ENCODE data around the gene MCF2L.
A peak's percentile ranks its signal among the peaks of the same experiment; 100 is the strongest.
"Not testable (repeated sequence)": the region's sequence is repeated elsewhere in the genome, so short reads cannot be mapped to it uniquely, and the experiment has no call there.

MCF2L gene

GRCh38 chr13:113021811-113022210 lies 52.8 kb downstream of the MCF2L start:
- peaks cover 2% of the 10 kb centered on the region for H3K27me3 Mint-ChIP-seq
- H3K4me3 Mint-ChIP-seq, result no peak overlapping the region
- peaks cover 6% of the 10 kb centered on the region for H3K4me1 Mint-ChIP-seq
- H3K36me3 Mint-ChIP-seq, result peaks cover 4% of the 10 kb centered on the region
- no peak overlapping the region for H3K27ac Mint-ChIP-seq
- DNase-seq (ENCODE audit: low spot score in 2 of 2) (no peak), ATAC-seq (ENCODE audit: low read depth) (no peak)
- H3K9me3 Mint-ChIP-seq, result peaks cover 2% of the 10 kb centered on the region

GRCh38 chr13:113022391-113022744 lies 53.4 kb downstream of the MCF2L start:
- DNase-seq (ENCODE audit: low spot score in 2 of 2) (no peak), ATAC-seq (ENCODE audit: low read depth) (no peak)
- no peak overlapping the region for H3K27ac Mint-ChIP-seq
- H3K27me3 Mint-ChIP-seq, result peaks cover 2% of the 10 kb centered on the region
- peaks cover 6% of the 10 kb centered on the region for H3K4me1 Mint-ChIP-seq
- peaks cover 2% of the 10 kb centered on the region for H3K9me3 Mint-ChIP-seq
- H3K4me3 Mint-ChIP-seq, result no peak overlapping the region
- H3K36me3 Mint-ChIP-seq, result peaks cover 4% of the 10 kb centered on the region

- no peak for DNase-seq (ENCODE audit: low spot score in 2 of 2)
- H3K4me3 Mint-ChIP-seq, result no peak overlapping the region
- H3K27ac Mint-ChIP-seq, result no peak overlapping the region
- peaks cover under 1% of the 10 kb centered on the region for H3K27me3 Mint-ChIP-seq
- peaks cover 6% of the 10 kb centered on the region for H3K4me1 Mint-ChIP-seq
- peaks cover 2% of the 10 kb centered on the region for H3K36me3 Mint-ChIP-seq
- ATAC-seq (ENCODE audit: low read depth), result no peak
- peaks cover 2% of the 10 kb centered on the region for H3K9me3 Mint-ChIP-seq
Observed at GRCh38 chr13:113022745-113023574, 53.9 kb downstream of the MCF2L start.

- Mint-ChIP-seq H3K27me3 (peaks cover 3% of the 10 kb centered on the region), H3K4me1 (peaks cover 12% of the 10 kb centered on the region), H3K36me3 (no peaks in the 10 kb centered on the region), H3K4me3 (no peak overlapping the region), H3K27ac (no peak overlapping the region), H3K9me3 (peaks cover 2% of the 10 kb centered on the region)
- no peak for DNase-seq (ENCODE audit: low spot score in 2 of 2)
- ATAC-seq (ENCODE audit: low read depth), result no peak
Observed at GRCh38 chr13:113023694-113024430, 54.8 kb downstream of the MCF2L start.

GRCh38 chr13:113024466-113024865 lies 55.5 kb downstream of the MCF2L start:
- H3K27ac Mint-ChIP-seq, result no peak overlapping the region
- DNase-seq (ENCODE audit: low spot score in 2 of 2) (no peak), ATAC-seq (ENCODE audit: low read depth) (no peak)
- peaks cover 12% of the 10 kb centered on the region for H3K4me1 Mint-ChIP-seq
- peaks cover 3% of the 10 kb centered on the region for H3K27me3 Mint-ChIP-seq
- H3K36me3 Mint-ChIP-seq, result no peaks in the 10 kb centered on the region
- no peak overlapping the region for H3K4me3 Mint-ChIP-seq
- H3K9me3 Mint-ChIP-seq, result peaks cover 2% of the 10 kb centered on the region

GRCh38 chr13:113026391-113026910 lies 57.4 kb downstream of the MCF2L start:
- H3K4me1 Mint-ChIP-seq, result peaks cover 6% of the 10 kb centered on the region
- H3K4me3 Mint-ChIP-seq, result no peak overlapping the region
- no peak overlapping the region for H3K27ac Mint-ChIP-seq
- ATAC-seq (ENCODE audit: low read depth), result no peak
- no peaks in the 10 kb centered on the region for H3K9me3 Mint-ChIP-seq
- peaks cover 3% of the 10 kb centered on the region for H3K27me3 Mint-ChIP-seq
- no peaks in the 10 kb centered on the region for H3K36me3 Mint-ChIP-seq
- DNase-seq (ENCODE audit: low spot score in 2 of 2), result no peak

GRCh38 chr13:113027095-113027494 lies 58.1 kb downstream of the MCF2L start:
- DNase-seq (ENCODE audit: low spot score in 2 of 2) (no peak), ATAC-seq (ENCODE audit: low read depth) (no peak)
- peaks cover 3% of the 10 kb centered on the region for H3K27me3 Mint-ChIP-seq
- no peaks in the 10 kb centered on the region for H3K9me3 Mint-ChIP-seq
- peaks cover 6% of the 10 kb centered on the region for H3K4me1 Mint-ChIP-seq
- no peak overlapping the region for H3K4me3 Mint-ChIP-seq
- no peaks in the 10 kb centered on the region for H3K36me3 Mint-ChIP-seq
- no peak overlapping the region for H3K27ac Mint-ChIP-seq

- no peaks in the 10 kb centered on the region for H3K9me3 Mint-ChIP-seq
- H3K4me1 Mint-ChIP-seq, result peaks cover 6% of the 10 kb centered on the region
- H3K27me3 Mint-ChIP-seq, result peaks cover 3% of the 10 kb centered on the region
- H3K27ac Mint-ChIP-seq, result no peak overlapping the region
- ATAC-seq (ENCODE audit: low read depth) (no peak), DNase-seq (ENCODE audit: low spot score in 2 of 2) (no peak)
- no peak overlapping the region for H3K4me3 Mint-ChIP-seq
- no peaks in the 10 kb centered on the region for H3K36me3 Mint-ChIP-seq
Observed at GRCh38 chr13:113027566-113027965, 58.6 kb downstream of the MCF2L start.

GRCh38 chr13:113028336-113029060 lies 59.5 kb downstream of the MCF2L start:
- Mint-ChIP-seq H3K4me1 (peaks cover 6% of the 10 kb centered on the region), H3K27ac (peak overlapping the region; percentile 25), H3K36me3 (no peaks in the 10 kb centered on the region), H3K4me3 (no peak overlapping the region), H3K27me3 (peaks cover 3% of the 10 kb centered on the region), H3K9me3 (no peaks in the 10 kb centered on the region)
- DNase-seq (ENCODE audit: low spot score in 2 of 2), result no peak
- no peak for ATAC-seq (ENCODE audit: low read depth)

- H3K9me3 Mint-ChIP-seq, result no peaks in the 10 kb centered on the region
- peaks cover 3% of the 10 kb centered on the region for H3K27me3 Mint-ChIP-seq
- no peak for DNase-seq (ENCODE audit: low spot score in 2 of 2)
- H3K4me1 Mint-ChIP-seq, result peaks cover 6% of the 10 kb centered on the region
- no peak for ATAC-seq (ENCODE audit: low read depth)
- no peak overlapping the region for H3K4me3 Mint-ChIP-seq
- no peaks in the 10 kb centered on the region for H3K36me3 Mint-ChIP-seq
- no peak overlapping the region for H3K27ac Mint-ChIP-seq
Observed at GRCh38 chr13:113029061-113029445, 60.0 kb downstream of the MCF2L start.

- no peak overlapping the region for H3K4me3 Mint-ChIP-seq
- H3K9me3 Mint-ChIP-seq, result no peaks in the 10 kb centered on the region
- DNase-seq (ENCODE audit: low spot score in 2 of 2) (peak in 1 of 2 donors; percentile 37), ATAC-seq (ENCODE audit: low read depth) (no peak)
- H3K36me3 Mint-ChIP-seq, result no peaks in the 10 kb centered on the region
- no peak overlapping the region for H3K27ac Mint-ChIP-seq
- peaks cover 3% of the 10 kb centered on the region for H3K27me3 Mint-ChIP-seq
- peaks cover 6% of the 10 kb centered on the region for H3K4me1 Mint-ChIP-seq
Observed at GRCh38 chr13:113029487-113030258, 60.7 kb downstream of the MCF2L start.

GRCh38 chr13:113030259-113030640 lies 61.2 kb downstream of the MCF2L start:
- not testable (repeated sequence) for DNase-seq (ENCODE audit: low spot score in 2 of 2); H3K4me3 Mint-ChIP-seq; H3K27ac Mint-ChIP-seq; H3K4me1 Mint-ChIP-seq; H3K27me3 Mint-ChIP-seq; H3K9me3 Mint-ChIP-seq; H3K36me3 Mint-ChIP-seq; ATAC-seq (ENCODE audit: low read depth)

GRCh38 chr13:113031465-113031864 lies 62.5 kb downstream of the MCF2L start:
- H3K27me3 Mint-ChIP-seq, result peaks cover 3% of the 10 kb centered on the region
- H3K4me3 Mint-ChIP-seq, result no peak overlapping the region

More at GRCh38 chr13:113031465-113031864, 62.5 kb downstream of the MCF2L start:
- no peak overlapping the region for H3K27ac Mint-ChIP-seq
- no peaks in the 10 kb centered on the region for H3K36me3 Mint-ChIP-seq
- no peaks in the 10 kb centered on the region for H3K9me3 Mint-ChIP-seq
- DNase-seq (ENCODE audit: low spot score in 2 of 2), result no peak
- peaks cover 6% of the 10 kb centered on the region for H3K4me1 Mint-ChIP-seq
- no peak for ATAC-seq (ENCODE audit: low read depth)

All from memory B cell (primary cell).